Keratinocyte (primary cell): ENCODE data around the gene PCDHAC2. TPM values are rescaled to one million over a fixed set of nuclear protein-coding genes. Genes with fewer than 3 reads are reported as not detected.

Experiments
- DNase-seq: peaks from one replicate; pipeline ENCODE4 v3.0.0-alpha.2; 2011; ENCODE audit warnings: low read depth, missing footprints, low spot score
- FAIRE-seq: peaks from 2 replicates; lab custom pipeline; 2011; peaks lifted over from hg19 to GRCh38; lab: Jason Lieb, UNC
- H2AFZ ChIP-seq: 2 replicates; pipeline ENCODE4 v1.6.0; 2012; ENCODE audit warnings: low read length, control low read depth, inconsistent platforms; ENCODE audit not compliant: control insufficient read depth
- H3K27ac ChIP-seq: 2 replicates; pipeline ENCODE4 v1.5.1; 2011; ENCODE audit warnings: low read length; ENCODE audit not compliant: control insufficient read depth, insufficient read depth
- H3K27me3 ChIP-seq: 3 replicates; pipeline ENCODE4 v1.6.0; 2011; ENCODE audit warnings: low read length; ENCODE audit not compliant: control insufficient read depth, insufficient read depth; ENCODE audit errors: extremely low read depth
- H3K36me3 ChIP-seq, 2 experiments: 2 replicates in 1 of 2; 3 replicates in 1 of 2; pipeline ENCODE4 v1.5.1; 2011; ENCODE audit warnings: low read length in 2 of 2, mild to moderate bottlenecking in 1 of 2; ENCODE audit not compliant: control insufficient read depth in 2 of 2, insufficient read depth in 2 of 2; ENCODE audit errors: extremely low read depth in 1 of 2
- H3K4me1 ChIP-seq: 3 replicates; pipeline ENCODE4 v1.5.1; 2011; ENCODE audit warnings: low read length; ENCODE audit not compliant: control insufficient read depth, insufficient read depth; ENCODE audit errors: extremely low read depth
- H3K4me2 ChIP-seq: 3 replicates; pipeline ENCODE4 v1.6.0; 2011; ENCODE audit warnings: low read depth, low read length; ENCODE audit not compliant: control insufficient read depth, insufficient read depth; ENCODE audit errors: extremely low read depth
- H3K4me3 ChIP-seq, 3 experiments: fragments of 200-600 bp in 1 of 3; sonication (generic) in 1 of 3; 2 replicates in 2 of 3; 3 replicates in 1 of 3; pipeline ENCODE4 v1.5.1; 2011 to 2016; ENCODE audit warnings: low read length in 3 of 3, mild to moderate bottlenecking in 3 of 3, control low read depth in 2 of 3, inconsistent platforms in 1 of 3, low read depth in 1 of 3, mixed read lengths in 1 of 3, mixed run types in 1 of 3, moderate library complexity in 1 of 3; ENCODE audit not compliant: control insufficient read depth in 2 of 3, insufficient read depth in 2 of 3; ENCODE audit errors: extremely low read depth in 1 of 3
- H3K79me2 ChIP-seq: 2 replicates; pipeline ENCODE4 v1.6.0; 2012; ENCODE audit warnings: low read length; ENCODE audit not compliant: control insufficient read depth, insufficient read depth
- H3K9ac ChIP-seq: 3 replicates; pipeline ENCODE4 v1.6.0; 2011; ENCODE audit warnings: low read length; ENCODE audit not compliant: control insufficient read depth, insufficient read depth; ENCODE audit errors: extremely low read depth
- H3K9me1 ChIP-seq: 3 replicates; pipeline ENCODE4 v1.6.0; 2011; ENCODE audit warnings: low read length; ENCODE audit not compliant: control insufficient read depth, insufficient read depth; ENCODE audit errors: extremely low read depth
- H3K9me3 ChIP-seq: 2 replicates; pipeline ENCODE4 v1.5.1; 2012; ENCODE audit warnings: low read depth, low read length; ENCODE audit not compliant: control insufficient read depth
- H4K20me1 ChIP-seq: 3 replicates; pipeline ENCODE4 v1.6.0; 2011; ENCODE audit warnings: low read length; ENCODE audit not compliant: control insufficient read depth, insufficient read depth; ENCODE audit errors: extremely low read depth
- CTCF ChIP-seq, 3 experiments: IDR thresholded peaks in 1 of 3; conservative IDR thresholded peaks in 1 of 3; optimal IDR thresholded peaks in 1 of 3; 2 replicates in 2 of 3; 3 replicates in 1 of 3; pipeline versions ENCODE3 to v1.5.1; 2011; ENCODE audit warnings: low read length in 3 of 3, mild to moderate bottlenecking in 3 of 3, moderate library complexity in 2 of 3, control low read depth in 1 of 3, inconsistent platforms in 1 of 3; ENCODE audit not compliant: insufficient read depth in 2 of 3; ENCODE audit errors: extremely low read depth in 1 of 3
- EZH2 ChIP-seq: IDR thresholded peaks from one replicate; pipeline ENCODE4 v1.6.1; 2012; ENCODE audit warnings: inconsistent platforms, mild to moderate bottlenecking, low read length, moderate library complexity
- dilution Hi-C: fragments of 300-500 bp; cut with MboI; formaldehyde crosslinking; loops from one replicate; pipeline ENCODE4 v1.7.0; 2020; ENCODE audit warnings: low sequenced_read_pairs; ENCODE audit not compliant: extremely low pct_ligation_motif_present
- polyA plus RNA-seq, 5 experiments: library from polyadenylated mRNA; depleted of rRNA in 3 of 5; stranded (reverse) in 3 of 5; stranded (forward) in 1 of 5; unstranded in 1 of 5; fragments of >200 nt; gene quantifications; 1 replicate in 1 of 5; 2 replicates in 3 of 5; 3 replicates in 1 of 5; pipeline versions ENCODE4 v1.2.1 to v1.2.3, GENCODE V29; 2011 to 2012; ENCODE audit warnings: missing spikeins in 2 of 5, low read depth in 1 of 5, low replicate concordance in 1 of 5

The PCDHAC2 gene
- polyA plus RNA-seq, 1 donor (not counting 4 experiments of a cell fraction or from before 2014, with no cell fraction given), result 2.1 TPM

DNA sequence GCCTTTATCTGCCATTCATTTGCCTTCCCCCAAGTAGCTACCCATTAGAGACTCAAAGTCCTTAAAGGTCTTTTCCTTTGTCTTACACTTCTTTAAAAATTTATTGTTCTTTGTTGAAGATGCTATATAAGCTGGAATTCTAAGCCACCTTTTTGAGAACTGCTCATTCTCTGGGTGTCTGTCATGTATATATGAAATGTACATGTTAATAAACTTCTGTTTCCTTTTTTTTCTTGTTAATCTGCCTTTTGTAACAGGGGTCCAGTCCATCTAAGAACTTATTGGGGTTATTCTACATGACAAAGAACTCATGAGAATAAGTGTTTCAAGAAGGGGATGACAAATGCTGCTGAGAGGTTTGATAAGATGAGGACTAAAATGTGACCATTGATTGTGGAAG lies 41.5 kb downstream of the PCDHAC2 start:
- no peaks in the 10 kb centered on the region for H3K27me3 ChIP-seq
- no peak overlapping the region for H3K4me2 ChIP-seq
- FAIRE-seq, result no peak
- no peak overlapping the region for H3K27ac ChIP-seq
- no peaks in the 10 kb centered on the region for H4K20me1 ChIP-seq
- TF ChIP-seq CTCF (optimal IDR thresholded peaks at IDR 0.05 in 1 of 3, IDR thresholded peaks at IDR 0.05 in 1 of 3, conservative IDR thresholded peaks at IDR 0.05 in 1 of 3; ENCODE audit: extremely low read depth in 1 of 3, insufficient read depth in 2 of 3, low read length in 3 of 3) (no peak), EZH2 (no peak)
- no peak overlapping the region for H3K9ac ChIP-seq
- H3K9me3 ChIP-seq, result no peaks in the 10 kb centered on the region
- H3K36me3 ChIP-seq, result no peaks in the 10 kb centered on the region
- no peak for DNase-seq
- dilution Hi-C loops, result no loop called here
- H3K9me1 ChIP-seq, result no peaks in the 10 kb centered on the region
- H2AFZ ChIP-seq, result no peak overlapping the region
- H3K4me1 ChIP-seq, result peaks cover 17% of the 10 kb centered on the region
- no peak overlapping the region for H3K4me3 ChIP-seq
- no peaks in the 10 kb centered on the region for H3K79me2 ChIP-seq

GRCh38 chr5:141010047-141010793 lies 43.9 kb downstream of the PCDHAC2 start:
- Histone ChIP-seq H3K4me3 (no peak overlapping the region), H3K36me3 (no peaks in the 10 kb centered on the region), H4K20me1 (no peaks in the 10 kb centered on the region), H3K9ac (no peak overlapping the region), H3K4me1 (no peaks in the 10 kb centered on the region), H3K27ac (no peak overlapping the region), H3K27me3 (no peaks in the 10 kb centered on the region), H3K4me2 (no peak overlapping the region), H3K9me3 (no peaks in the 10 kb centered on the region), H2AFZ (no peak overlapping the region), H3K9me1 (no peaks in the 10 kb centered on the region), H3K79me2 (no peaks in the 10 kb centered on the region)
- no peak for DNase-seq
- FAIRE-seq, result no peak
- TF ChIP-seq EZH2 (no peak), CTCF (optimal IDR thresholded peaks at IDR 0.05 in 1 of 3, IDR thresholded peaks at IDR 0.05 in 1 of 3, conservative IDR thresholded peaks at IDR 0.05 in 1 of 3; ENCODE audit: extremely low read depth in 1 of 3, insufficient read depth in 2 of 3, low read length in 3 of 3) (no peak)
- dilution Hi-C loops, result no loop called here
